B cell (primary cell): Measurements from ENCODE around the gene SHH. TPM values are rescaled to one million over a fixed set of nuclear protein-coding genes. Genes with fewer than 3 reads are reported as not detected.

Experiments
- ATAC-seq: fragments of 200-7000 bp; cut with Tn5 transposase; one replicate; pipeline ENCODE4 v1.10.0; 2021; ENCODE audit warnings: low read depth, mild to moderate bottlenecking, moderate number of reproducible peaks, moderate library complexity
- CTCF ChIA-PET: fragments of 350-600 bp; sonication (Branson Sonifier 250); formaldehyde crosslinking; loops from one replicate; lab custom pipeline; 2021; ENCODE audit warnings: antibody characterized with exemption, inconsistent platforms; lab: Charles Lee
- POLR2A ChIA-PET: fragments of 350-600 bp; sonication (Branson Sonifier 250); formaldehyde crosslinking; loops from one replicate; lab custom pipeline; 2021; ENCODE audit warnings: antibody characterized with exemption; lab: Charles Lee
- DNase-seq: peaks from one replicate; pipeline ENCODE4 v3.0.0; 2013
- H2AFZ ChIP-seq: 2 replicates; pipeline ENCODE4 v1.6.1; 2012; ENCODE audit warnings: mild to moderate bottlenecking, low read depth, low read length; ENCODE audit not compliant: insufficient read depth, poor library complexity, severe bottlenecking
- H3K27ac ChIP-seq, 2 donors: 1 replicate in 1 of 2; 2 replicates in 1 of 2; pipeline ENCODE4 v1.5.1; 2012 to 2013; ENCODE audit warnings: low read length in 2 of 2, mild to moderate bottlenecking in 2 of 2, moderate library complexity in 1 of 2
- H3K27me3 ChIP-seq, 4 experiments: fragments of 200-600 bp in 1 of 4; sonication (generic) in 1 of 4; replicated peaks in 1 of 4; 1 replicate in 2 of 4; 2 replicates in 2 of 4; pipeline versions ENCODE4 v1.6.1 to v1.7.0; 2013 to 2016; ENCODE audit warnings: low read length in 3 of 4, mild to moderate bottlenecking in 2 of 4, mixed read lengths in 1 of 4, moderate library complexity in 1 of 4; ENCODE audit not compliant: insufficient read depth in 4 of 4, control insufficient read depth in 3 of 4; ENCODE audit errors: control extremely low read depth in 1 of 4
- H3K36me3 ChIP-seq, 2 experiments: replicated peaks in 1 of 2; 1 replicate in 1 of 2; 2 replicates in 1 of 2; pipeline versions ENCODE4 v1.6.1 to v1.7.1; 2013; ENCODE audit warnings: low read length in 1 of 2; ENCODE audit not compliant: insufficient read depth in 2 of 2, control insufficient read depth in 1 of 2; ENCODE audit errors: control extremely low read depth in 1 of 2, extremely low read depth in 1 of 2
- H3K4me1 ChIP-seq, 2 donors: fragments of 200-600 bp in 1 of 2; sonication (generic) in 1 of 2; 1 replicate in 1 of 2; 2 replicates in 1 of 2; pipeline versions ENCODE4 v1.5.1 to v1.6.1; 2013 to 2017; ENCODE audit warnings: low read length in 2 of 2; ENCODE audit not compliant: control insufficient read depth in 2 of 2, insufficient read depth in 2 of 2
- H3K4me2 ChIP-seq: replicated peaks from 2 replicates; pipeline ENCODE3; 2012; ENCODE audit warnings: mild to moderate bottlenecking, low read depth, low read length; ENCODE audit not compliant: poor library complexity, severe bottlenecking
- H3K4me3 ChIP-seq, 5 experiments: fragments of 200-600 bp in 1 of 5; sonication (generic) in 1 of 5; 1 replicate in 3 of 5; 2 replicates in 2 of 5; pipeline versions ENCODE4 v1.5.1 to v1.7.0; 2011 to 2016; ENCODE audit warnings: low read length in 4 of 5, mild to moderate bottlenecking in 4 of 5, low read depth in 2 of 5, control low read depth in 1 of 5, moderate library complexity in 1 of 5; ENCODE audit not compliant: insufficient read depth in 1 of 5; ENCODE audit errors: control extremely low read depth in 1 of 5, extremely low read depth in 1 of 5
- H3K79me2 ChIP-seq: fragments of 200-600 bp; sonication (generic); one replicate; pipeline ENCODE4 v1.6.0; 2016; ENCODE audit warnings: low read length; ENCODE audit not compliant: control insufficient read depth, insufficient read depth
- H3K9ac ChIP-seq: fragments of 200-600 bp; sonication (generic); 2 replicates; pipeline ENCODE4 v1.6.1; 2017; ENCODE audit warnings: mild to moderate bottlenecking, low read length, moderate library complexity
- H3K9me3 ChIP-seq, 3 donors: one replicate each; pipeline versions ENCODE4 v1.6.1 to v1.7.1; 2013; ENCODE audit warnings: low read length in 2 of 3; ENCODE audit not compliant: control insufficient read depth in 2 of 3, insufficient read depth in 1 of 3; ENCODE audit errors: control extremely low read depth in 1 of 3
- H4K20me1 ChIP-seq: 2 replicates; pipeline ENCODE4 v1.6.0; 2012; ENCODE audit warnings: mild to moderate bottlenecking, low read length; ENCODE audit not compliant: insufficient read depth, control insufficient read depth, poor library complexity, severe bottlenecking
- H3K27ac Mint-ChIP-seq: one replicate; pipeline ENCODE4 v1.8.0; 2021; ENCODE audit warnings: mixed read lengths
- H3K27me3 Mint-ChIP-seq: one replicate; pipeline ENCODE4 v1.8.0; 2021; ENCODE audit warnings: mixed read lengths
- H3K4me1 Mint-ChIP-seq: one replicate; pipeline ENCODE4 v1.8.0; 2021; ENCODE audit warnings: mixed read lengths
- H3K4me3 Mint-ChIP-seq: one replicate; pipeline ENCODE4 v1.8.0; 2021; ENCODE audit warnings: mixed read lengths
- H3K9me3 Mint-ChIP-seq: one replicate; pipeline ENCODE4 v1.8.0; 2022; ENCODE audit warnings: mixed read lengths; ENCODE audit not compliant: insufficient read depth
- CTCF ChIP-seq: fragments of 200-600 bp; IDR thresholded peaks from one replicate; pipeline ENCODE4 v1.8.0; 2022; ENCODE audit warnings: antibody characterized with exemption, mild to moderate bottlenecking
- EZH2 ChIP-seq: IDR thresholded peaks from 2 replicates; pipeline ENCODE4 v1.6.1; 2012; ENCODE audit warnings: borderline replicate concordance, low read depth, mild to moderate bottlenecking, moderate library complexity, low read length; ENCODE audit not compliant: insufficient read depth, poor library complexity, severe bottlenecking
- WGBS: methylation state at CpG from one replicate; pipeline ENCODE4 v1.1.5; 2013; ENCODE audit warnings: missing lambda C conversion rate; ENCODE audit not compliant: insufficient coverage; 5-methylcytosine and 5-hydroxymethylcytosine counted together
- intact Hi-C: fragments of 100-400 bp; cut with micrococcal nuclease; formaldehyde crosslinking; loops from one replicate; pipeline ENCODE4 v1.10.0; 2022
- polyA plus RNA-seq: library from polyadenylated mRNA; depleted of rRNA; stranded (reverse); fragments of >200 nt; gene quantifications from 2 replicates; pipeline ENCODE4 v1.2.3, GENCODE V29; 2012
- total RNA-seq, 2 donors: library from RNA; stranded (reverse); fragments of 120-200 nt in 1 of 2; gene quantifications; 1 replicate in 1 of 2; 2 replicates in 1 of 2; pipeline versions ENCODE4 v1.2.3 to v1.2.4, GENCODE V29; 2013 to 2022

SHH gene
- total and polyA plus RNA-seq, 2 donors (not counting 1 experiment from before 2014, with no cell fraction given) = not detected

- H2AFZ ChIP-seq = no peak overlapping the region
- ChIA-PET CTCF (interaction anchor here (0.7 kb wide), 1 partner anchor 1044 kb away, joined by 3 read pairs; no protein-coding TSS in a partner anchor), POLR2A (no interaction called here)
- H3K27ac Mint-ChIP-seq = no peak overlapping the region
- intact Hi-C loops = loop anchor here (5.0 kb wide), 1 partner anchor 676 kb away; no protein-coding TSS in a partner anchor
- no peak overlapping the region for H3K9ac ChIP-seq
- H3K27ac ChIP-seq = no peak overlapping the region
- H3K79me2 ChIP-seq = no peaks in the 10 kb centered on the region
- peaks cover 34% of the 10 kb centered on the region for H3K27me3 Mint-ChIP-seq
- H3K4me1 ChIP-seq = peaks cover 18% of the 10 kb centered on the region in 2 donors
- H3K9me3 Mint-ChIP-seq = no peaks in the 10 kb centered on the region
- no peak for TF ChIP-seq EZH2
- TF ChIP-seq CTCF = no peak
- H3K4me1 Mint-ChIP-seq = peaks cover 10% of the 10 kb centered on the region
- 86% methylated on average over 8 of the region's 8 CpGs for whole genome bisulfite sequencing
- ATAC-seq (no peak), DNase-seq (no peak)
- H3K36me3 ChIP-seq = no peaks in the 10 kb centered on the region
- H4K20me1 ChIP-seq = no peaks in the 10 kb centered on the region
- H3K4me2 ChIP-seq = no peak overlapping the region
- H3K4me3 Mint-ChIP-seq = no peak overlapping the region
- H3K27me3 ChIP-seq = peaks cover 0 to 42% (median 13%) of the 10 kb centered on the region in 4 experiments
- no peak overlapping the region for H3K4me3 ChIP-seq
- no peaks in the 10 kb centered on the region for H3K9me3 ChIP-seq
Measured at GRCh38 chr7:155795951-155796350, 16.3 kb downstream of the SHH start.

GRCh38 chr7:155795401-155795800 lies 16.9 kb downstream of the SHH start:
- H3K27ac Mint-ChIP-seq = no peak overlapping the region
- peaks cover 10% of the 10 kb centered on the region for H3K4me1 Mint-ChIP-seq
- H4K20me1 ChIP-seq = no peaks in the 10 kb centered on the region
- TF ChIP-seq EZH2 (no peak), CTCF (no peak)
- no peak overlapping the region for H2AFZ ChIP-seq
- no peaks in the 10 kb centered on the region for H3K9me3 Mint-ChIP-seq
- no peak overlapping the region for H3K27ac ChIP-seq
- CTCF ChIA-PET = interaction anchor here (0.7 to 1.1 kb wide), 2 partner anchors 10 to 1044 kb away, joined by 3 to 4 read pairs; no protein-coding TSS in a partner anchor
- H3K4me1 ChIP-seq = peaks cover 18% of the 10 kb centered on the region in 2 donors
- POLR2A ChIA-PET = no interaction called here
- H3K4me3 Mint-ChIP-seq = no peak overlapping the region
- no peak overlapping the region for H3K4me2 ChIP-seq
- peaks cover 31% of the 10 kb centered on the region for H3K27me3 Mint-ChIP-seq
- intact Hi-C loops = loop anchor here (5.0 kb wide), 1 partner anchor 677 kb away; no protein-coding TSS in a partner anchor
- 91% methylated on average over 6 of the region's 7 CpGs for WGBS
- no peak overlapping the region for H3K4me3 ChIP-seq
- no peaks in the 10 kb centered on the region for H3K79me2 ChIP-seq
- no peaks in the 10 kb centered on the region for H3K9me3 ChIP-seq
- H3K36me3 ChIP-seq = no peaks in the 10 kb centered on the region
- ATAC-seq (no peak), DNase-seq (no peak)
- peaks cover 0 to 37% (median 10%) of the 10 kb centered on the region in 4 experiments for H3K27me3 ChIP-seq
- H3K9ac ChIP-seq = no peak overlapping the region
